Measurements from ENCODE around the gene NCAPG2. TPM values are rescaled to one million over a fixed set of nuclear protein-coding genes. Genes with fewer than 3 reads are reported as not detected.
"Not testable (repeated sequence)": the region's sequence is repeated elsewhere in the genome, so short reads cannot be mapped to it uniquely, and the experiment has no call there.

Gene NCAPG2
- total RNA-seq, 1 donor from 2014 or later = 8.2 TPM

DNA sequence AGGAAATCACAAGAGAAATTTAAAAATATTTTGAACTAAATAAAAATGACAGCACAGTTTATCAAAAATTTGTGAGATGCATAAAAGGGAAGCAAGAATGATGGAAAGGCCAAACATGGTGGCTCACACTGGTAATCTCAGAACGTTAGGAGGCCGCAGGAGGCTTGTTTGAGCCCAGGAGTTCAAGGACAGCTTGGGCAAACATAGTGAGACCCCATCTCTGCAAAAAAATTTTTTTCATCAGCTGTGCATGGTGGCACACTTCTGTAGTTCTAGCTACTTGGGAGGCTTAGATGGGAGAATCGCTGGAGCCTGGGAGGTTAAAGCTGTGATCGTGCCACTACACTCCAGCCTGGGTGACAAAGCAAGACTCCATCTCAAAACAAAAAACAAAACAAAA, 62.5 kb downstream of the NCAPG2 start:
- H3K4me1 Mint-ChIP-seq = no peaks in the 10 kb centered on the region
- intact Hi-C loops (cut with micrococcal nuclease) = no loop called here
- H3K27ac Mint-ChIP-seq = no peak overlapping the region
- TF ChIP-seq, protein P1, sequence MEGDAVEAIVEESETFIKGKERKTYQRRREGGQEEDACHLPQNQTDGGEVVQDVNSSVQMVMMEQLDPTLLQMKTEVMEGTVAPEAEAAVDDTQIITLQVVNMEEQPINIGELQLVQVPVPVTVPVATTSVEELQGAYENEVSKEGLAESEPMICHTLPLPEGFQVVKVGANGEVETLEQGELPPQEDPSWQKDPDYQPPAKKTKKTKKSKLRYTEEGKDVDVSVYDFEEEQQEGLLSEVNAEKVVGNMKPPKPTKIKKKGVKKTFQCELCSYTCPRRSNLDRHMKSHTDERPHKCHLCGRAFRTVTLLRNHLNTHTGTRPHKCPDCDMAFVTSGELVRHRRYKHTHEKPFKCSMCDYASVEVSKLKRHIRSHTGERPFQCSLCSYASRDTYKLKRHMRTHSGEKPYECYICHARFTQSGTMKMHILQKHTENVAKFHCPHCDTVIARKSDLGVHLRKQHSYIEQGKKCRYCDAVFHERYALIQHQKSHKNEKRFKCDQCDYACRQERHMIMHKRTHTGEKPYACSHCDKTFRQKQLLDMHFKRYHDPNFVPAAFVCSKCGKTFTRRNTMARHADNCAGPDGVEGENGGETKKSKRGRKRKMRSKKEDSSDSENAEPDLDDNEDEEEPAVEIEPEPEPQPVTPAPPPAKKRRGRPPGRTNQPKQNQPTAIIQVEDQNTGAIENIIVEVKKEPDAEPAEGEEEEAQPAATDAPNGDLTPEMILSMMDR (IDR thresholded peaks at IDR 0.05) = no peak
- ATAC-seq (ENCODE audit: low read depth) = no peak
- no peak for DNase-seq
- no peaks in the 10 kb centered on the region for H3K27me3 Mint-ChIP-seq
- ChIA-PET POLR2A (no interaction called here), CTCF (no interaction called here)
- H3K4me3 Mint-ChIP-seq = no peak overlapping the region
- H3K36me3 Mint-ChIP-seq (ENCODE audit: low read depth) = peaks cover 27% of the 10 kb centered on the region
- H3K9me3 Mint-ChIP-seq = no peaks in the 10 kb centered on the region

DNA sequence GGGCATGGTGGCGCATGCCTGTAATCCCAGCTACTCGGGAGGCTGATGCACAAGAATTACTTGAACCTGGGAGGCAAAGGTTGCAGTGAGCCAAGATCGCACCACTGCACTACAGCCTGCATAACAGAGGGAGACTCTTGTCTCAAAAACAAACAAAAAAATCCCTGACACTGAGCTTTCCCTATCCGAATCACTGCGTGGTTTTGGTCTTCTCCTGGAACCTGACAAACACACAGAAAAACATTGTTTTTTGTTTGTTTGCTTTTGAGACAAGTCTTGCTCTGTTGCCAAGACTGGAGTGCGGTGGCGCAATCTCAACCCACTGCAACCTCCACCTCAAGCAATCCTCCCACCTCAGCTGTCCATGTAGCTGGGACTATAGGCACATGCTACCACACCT, 66.6 kb downstream of the NCAPG2 start:
- POLR2A ChIA-PET = no interaction called here
- intact Hi-C loops (cut with micrococcal nuclease) = no loop called here
- H3K36me3 Mint-ChIP-seq (ENCODE audit: low read depth) = peaks cover 9% of the 10 kb centered on the region
- H3K27me3 Mint-ChIP-seq = no peaks in the 10 kb centered on the region
- H3K27ac Mint-ChIP-seq = no peak overlapping the region
- H3K9me3 Mint-ChIP-seq = no peaks in the 10 kb centered on the region
- no peak for ATAC-seq (ENCODE audit: low read depth)
- H3K4me1 Mint-ChIP-seq = peaks cover 11% of the 10 kb centered on the region
- DNase-seq = no peak
- no peak overlapping the region for H3K4me3 Mint-ChIP-seq
- CTCF ChIA-PET = no interaction called here
- TF ChIP-seq, protein P1 (IDR thresholded peaks at IDR 0.05) = no peak

DNA sequence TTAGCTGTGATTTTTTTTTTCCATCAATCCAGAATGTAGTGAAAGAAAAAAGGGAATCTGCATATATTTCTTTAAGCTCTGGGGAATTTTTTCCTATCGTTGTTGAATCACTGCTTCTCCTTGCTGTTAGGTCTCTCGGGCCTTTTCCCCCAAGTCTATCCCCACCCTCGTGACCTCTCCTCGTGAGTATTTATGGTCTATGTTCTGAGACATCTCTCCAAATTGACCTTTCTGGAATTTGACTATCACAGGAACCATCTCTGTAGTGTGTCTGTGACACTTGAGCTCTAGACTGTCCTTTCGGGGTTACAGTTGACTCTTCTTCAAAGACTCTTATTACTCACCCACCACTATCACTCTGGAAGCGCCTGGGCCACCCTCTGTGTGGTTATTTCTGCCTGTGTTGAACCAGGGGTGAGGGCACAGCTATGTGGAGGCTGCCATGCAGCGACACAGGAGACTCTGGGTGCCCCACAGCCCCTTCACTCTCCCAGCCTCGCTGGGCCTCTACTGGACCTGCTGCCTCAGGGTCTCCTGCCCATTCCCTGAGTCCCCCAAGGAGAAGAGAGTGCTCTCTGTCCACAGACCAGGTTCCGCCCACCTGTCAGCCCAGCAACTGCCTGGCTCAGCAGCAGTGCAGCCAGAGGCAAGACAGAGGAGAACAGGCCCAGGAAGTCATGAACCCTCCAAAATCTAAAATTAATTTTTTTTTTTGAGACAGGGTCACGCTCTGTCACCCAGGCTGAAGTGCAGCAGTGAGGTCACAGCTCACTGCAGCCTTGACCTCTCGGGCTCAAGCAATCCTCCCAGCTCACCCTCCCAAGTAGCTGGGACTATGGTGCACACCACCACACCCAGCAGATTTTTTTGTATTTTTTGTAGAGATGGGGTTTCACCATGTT, 71.3 kb downstream of the NCAPG2 start:
- TF ChIP-seq, protein P1 (IDR thresholded peaks at IDR 0.05) = no peak
- H3K4me3 Mint-ChIP-seq = no peak overlapping the region
- CTCF ChIA-PET = no interaction called here

DNA sequence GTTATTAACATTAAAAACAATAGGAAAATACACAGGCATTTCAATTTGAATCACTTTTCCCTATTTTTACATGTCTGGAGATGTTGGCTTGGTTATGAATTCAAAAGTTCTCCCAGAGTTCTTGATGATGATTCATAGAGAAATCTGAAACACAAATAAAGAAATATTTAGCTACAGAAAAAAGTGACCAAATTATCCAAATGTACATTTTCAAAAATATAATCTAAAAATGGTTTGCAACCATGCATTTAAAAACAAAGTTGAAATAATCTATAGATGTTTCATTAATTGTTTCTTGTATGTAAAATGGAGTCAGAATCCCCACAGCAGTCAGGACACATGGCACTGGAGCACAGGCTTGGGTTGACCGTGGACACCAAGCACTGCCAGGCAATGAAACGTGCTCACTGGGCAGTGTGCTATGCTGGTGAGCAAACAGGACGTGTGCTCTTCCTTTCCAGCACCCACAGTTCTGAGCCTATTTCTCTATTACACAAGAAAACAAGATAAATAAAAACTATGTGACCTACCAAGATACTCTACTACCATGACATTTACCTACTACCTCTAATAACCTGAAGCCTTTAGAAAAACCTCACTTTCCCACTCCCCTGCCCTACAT, 72.9 kb downstream of the NCAPG2 start:
- Mint-ChIP-seq H3K27me3 (no peaks in the 10 kb centered on the region), H3K4me3 (no peak overlapping the region), H3K4me1 (peaks cover 17% of the 10 kb centered on the region), H3K27ac (no peak overlapping the region), H3K9me3 (no peaks in the 10 kb centered on the region), H3K36me3 (ENCODE audit: low read depth) (no peaks in the 10 kb centered on the region)
- CTCF ChIA-PET = no interaction called here
- ATAC-seq (ENCODE audit: low read depth) = no peak
- DNase-seq = no peak
- TF ChIP-seq, protein P1 (IDR thresholded peaks at IDR 0.05) = no peak
- POLR2A ChIA-PET = no interaction called here
- intact Hi-C loops (cut with micrococcal nuclease) = no loop called here

More for the DNA sequence above, 71.3 kb downstream of the NCAPG2 start:
- Mint-ChIP-seq H3K27ac (peak overlapping the region; percentile 50), H3K36me3 (ENCODE audit: low read depth) (peaks cover 1% of the 10 kb centered on the region), H3K9me3 (no peaks in the 10 kb centered on the region), H3K4me1 (peaks cover 17% of the 10 kb centered on the region), H3K27me3 (no peaks in the 10 kb centered on the region)
- intact Hi-C loops (cut with micrococcal nuclease) = no loop called here
- POLR2A ChIA-PET = no interaction called here
- no peak for ATAC-seq (ENCODE audit: low read depth)
- no peak for DNase-seq

DNA sequence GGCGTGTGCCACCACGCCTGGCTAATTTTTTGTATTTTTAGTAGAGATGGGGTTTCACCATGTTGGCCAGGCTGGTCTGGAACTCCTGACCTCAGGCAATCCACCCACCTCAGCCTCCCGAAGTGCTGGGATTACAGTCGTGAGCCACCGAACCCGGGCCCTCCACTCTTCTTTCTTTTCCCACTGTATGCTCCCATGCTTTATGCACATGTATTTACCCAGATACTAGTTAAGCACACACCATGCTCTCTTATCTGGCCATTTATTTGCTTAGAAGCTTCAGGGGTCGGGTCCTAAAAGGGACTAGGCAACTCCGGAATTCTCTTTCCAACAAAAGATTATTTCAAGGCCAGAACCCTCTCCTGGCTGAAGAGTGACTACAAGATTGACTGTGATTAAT, 78.3 kb downstream of the NCAPG2 start:
- DNase-seq; POLR2A ChIA-PET; H3K27ac Mint-ChIP-seq; H3K27me3 Mint-ChIP-seq; H3K9me3 Mint-ChIP-seq; ATAC-seq (ENCODE audit: low read depth); H3K36me3 Mint-ChIP-seq (ENCODE audit: low read depth); H3K4me1 Mint-ChIP-seq; H3K4me3 Mint-ChIP-seq; CTCF ChIA-PET; intact Hi-C loops (cut with micrococcal nuclease): not testable (repeated sequence)
